Esophagus (tissue), 2 donors: Measurements from ENCODE around the gene NELFE. TPM values are rescaled to one million over a fixed set of nuclear protein-coding genes. Genes with fewer than 3 reads are reported as not detected.
"Not testable (repeated sequence)": the region's sequence is repeated elsewhere in the genome, so short reads cannot be mapped to it uniquely, and the experiment has no call there.

ENCODE experiments used
- H3K27ac ChIP-seq, 2 donors: one replicate each; pipeline ENCODE4 v1.5.1; 2013; ENCODE audit warnings: low read depth in 2 of 2, mild to moderate bottlenecking in 2 of 2, inconsistent platforms in 1 of 2, low read length in 1 of 2, moderate library complexity in 1 of 2
- H3K27me3 ChIP-seq, 2 donors: one replicate each; pipeline ENCODE4 v1.6.1; 2013; ENCODE audit warnings: low read length in 2 of 2, control low read depth in 1 of 2, mild to moderate bottlenecking in 1 of 2; ENCODE audit not compliant: insufficient read depth in 2 of 2, control insufficient read depth in 1 of 2
- H3K36me3 ChIP-seq, 2 donors: one replicate each; pipeline ENCODE4 v1.6.1; 2013; ENCODE audit warnings: low read length in 1 of 2; ENCODE audit not compliant: control insufficient read depth in 2 of 2, insufficient read depth in 2 of 2
- H3K4me1 ChIP-seq, 2 donors: one replicate each; pipeline ENCODE4 v1.6.1; 2013; ENCODE audit warnings: low read length in 1 of 2; ENCODE audit not compliant: control insufficient read depth in 2 of 2, insufficient read depth in 2 of 2
- H3K4me3 ChIP-seq, 2 donors: one replicate each; pipeline ENCODE4 v1.5.1; 2013; ENCODE audit warnings: low read length in 2 of 2, mild to moderate bottlenecking in 2 of 2, low read depth in 1 of 2, moderate library complexity in 1 of 2
- H3K9me3 ChIP-seq, 2 donors: one replicate each; pipeline ENCODE4 v1.6.1; 2013; ENCODE audit warnings: mild to moderate bottlenecking in 2 of 2, low read depth in 1 of 2, low read length in 1 of 2, moderate library complexity in 1 of 2; ENCODE audit not compliant: control insufficient read depth in 2 of 2, insufficient read depth in 1 of 2
- WGBS, 2 donors: extraction: QIAGEN DNeasy Blood & Tissue Kit; methylation state at CpG; one replicate each; pipeline ENCODE4 v1.1.7; 2013; 5-methylcytosine and 5-hydroxymethylcytosine counted together
- polyA plus RNA-seq, 2 donors: library from polyadenylated mRNA; stranded (reverse); fragments of 200-250 nt; gene quantifications; one replicate each; pipeline ENCODE4 v1.2.3, GENCODE V29; 2013
- donor health status: healthy with polysubstance abuse.
- donor health status: Bipolar disorder and iron deficiency.

Gene NELFE
- polyA plus RNA-seq, 2 donors: 30.2 to 49.3 TPM

DNA sequence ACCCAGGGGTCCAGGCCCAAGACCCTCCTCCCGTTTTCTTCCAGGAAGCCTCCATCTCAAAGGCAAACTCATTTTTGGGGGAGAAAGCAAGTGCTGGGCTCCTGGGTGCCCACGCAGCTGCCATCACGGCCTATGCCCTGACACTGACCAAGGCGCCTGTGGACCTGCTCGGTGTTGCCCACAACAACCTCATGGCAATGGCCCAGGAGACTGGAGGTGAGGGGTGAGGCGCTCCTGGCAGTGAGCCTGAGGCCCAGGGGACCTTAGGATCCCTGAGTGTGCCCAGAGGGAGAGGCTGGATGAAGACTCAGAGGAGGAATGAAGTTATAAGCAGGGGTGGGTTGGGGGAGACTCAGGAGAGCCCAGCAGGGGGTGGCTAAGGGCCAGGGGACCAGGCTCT, 37.6 kb upstream of the NELFE start:
- not testable (repeated sequence) for H3K9me3 ChIP-seq, H3K36me3 ChIP-seq, H3K4me1 ChIP-seq, H3K27ac ChIP-seq, H3K4me3 ChIP-seq, H3K27me3 ChIP-seq
- 92 to 94% methylated on average over 5 to 6 of the region's 6 CpGs for WGBS, 2 donors

DNA sequence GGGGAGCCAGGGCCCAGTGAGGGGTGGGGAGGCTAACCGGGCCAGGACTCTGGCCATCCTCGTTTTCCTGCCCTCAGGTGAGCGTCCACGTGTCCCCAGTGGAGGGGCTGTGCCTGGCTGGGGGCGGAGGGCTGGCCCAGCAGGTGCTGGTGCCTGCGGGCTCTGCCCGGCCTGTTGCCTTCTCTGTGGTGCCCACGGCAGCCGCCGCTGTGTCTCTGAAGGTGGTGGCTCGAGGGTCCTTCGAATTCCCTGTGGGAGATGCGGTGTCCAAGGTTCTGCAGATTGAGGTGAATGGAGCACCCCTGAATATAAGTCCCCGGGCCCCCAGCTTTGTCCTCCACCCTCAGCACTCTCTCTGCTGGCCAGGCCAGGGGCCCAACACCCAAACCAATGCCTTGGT, 35.6 kb upstream of the NELFE start:
- not testable (repeated sequence) for H3K9me3 ChIP-seq, H3K4me1 ChIP-seq, H3K4me3 ChIP-seq, H3K36me3 ChIP-seq, H3K27ac ChIP-seq, H3K27me3 ChIP-seq
- 97 to 98% methylated on average over 7 to 10 of the region's 14 CpGs for WGBS, 2 donors

DNA sequence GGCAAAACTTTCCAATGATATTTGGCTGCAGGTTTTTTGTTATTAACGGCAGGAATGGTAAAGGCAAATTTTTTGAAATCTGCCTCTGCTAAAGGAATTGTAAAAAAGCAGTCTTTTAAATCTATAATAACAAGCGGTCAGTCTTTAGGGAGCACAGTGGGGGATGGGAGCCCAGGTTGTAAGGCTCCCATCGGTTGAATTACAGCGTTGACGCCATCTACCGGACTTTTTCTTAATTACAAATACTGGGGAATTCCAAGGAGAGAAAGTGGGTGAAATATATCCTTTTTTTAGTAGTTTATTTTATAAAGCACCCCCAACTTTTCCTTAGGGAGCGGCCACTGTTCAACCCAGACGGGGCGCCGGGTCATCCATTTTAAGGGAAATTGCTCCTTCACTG, 30.6 kb upstream of the NELFE start:
- not testable (repeated sequence) for H3K9me3 ChIP-seq, H3K4me1 ChIP-seq, H3K27me3 ChIP-seq, H3K36me3 ChIP-seq, H3K4me3 ChIP-seq, H3K27ac ChIP-seq
- WGBS, 2 donors: no CpG with 5 or more reads among the region's 10 CpGs

DNA sequence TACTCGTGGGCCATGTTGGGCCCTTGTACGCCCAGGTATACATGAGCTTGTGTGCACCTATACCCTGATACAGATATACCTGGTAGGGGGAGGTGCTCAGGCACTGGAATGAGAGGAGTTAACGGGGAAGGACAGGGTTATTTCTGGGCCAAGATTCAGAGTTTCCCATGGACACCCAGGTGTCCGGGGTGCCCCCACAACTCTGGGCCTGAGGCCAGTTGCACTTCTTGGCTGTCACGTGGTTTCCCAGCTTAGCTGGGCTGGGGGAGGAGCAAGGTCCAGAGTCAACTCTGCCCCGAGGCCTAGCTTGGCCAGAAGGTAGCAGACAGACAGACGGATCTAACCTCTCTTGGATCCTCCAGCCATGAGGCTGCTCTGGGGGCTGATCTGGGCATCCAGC, 23.0 kb upstream of the NELFE start, which contains the start of gene C4A:
Gene C4A (plus strand): TSS at position 314 of the 400 bp plus-strand sequence. CDS start 51 bp downstream, at position 365.
- H3K9me3 ChIP-seq, H3K36me3 ChIP-seq, H3K4me3 ChIP-seq, H3K27me3 ChIP-seq, H3K4me1 ChIP-seq, H3K27ac ChIP-seq: not testable (repeated sequence)
- no CpG with 5 or more reads among the region's 7 CpGs for WGBS, 2 donors

DNA sequence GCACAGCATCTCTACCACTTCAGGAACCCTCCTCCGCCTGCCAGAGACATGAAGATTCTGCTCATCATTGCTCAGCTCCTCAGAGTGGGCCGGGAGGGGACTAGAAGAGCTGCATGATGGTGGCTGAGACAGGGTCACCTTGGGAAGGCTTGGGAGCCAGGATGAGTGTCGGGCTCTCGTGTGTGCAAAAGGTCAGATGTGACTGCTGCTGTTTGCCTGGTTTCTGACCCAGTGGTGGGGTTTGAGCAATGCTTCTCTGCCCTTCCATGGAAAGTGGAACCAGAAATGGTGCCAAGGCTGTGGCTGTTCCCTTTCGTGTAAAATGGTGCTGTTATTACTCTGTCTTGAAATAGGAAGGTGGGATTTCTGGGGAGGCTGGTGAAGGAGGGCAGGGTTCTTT, 22.2 kb upstream of the NELFE start:
- not testable (repeated sequence) for H3K9me3 ChIP-seq, H3K4me3 ChIP-seq, H3K4me1 ChIP-seq, H3K27me3 ChIP-seq, H3K27ac ChIP-seq, H3K36me3 ChIP-seq
- no CpG with 5 or more reads among the region's 5 CpGs for WGBS, 2 donors

DNA sequence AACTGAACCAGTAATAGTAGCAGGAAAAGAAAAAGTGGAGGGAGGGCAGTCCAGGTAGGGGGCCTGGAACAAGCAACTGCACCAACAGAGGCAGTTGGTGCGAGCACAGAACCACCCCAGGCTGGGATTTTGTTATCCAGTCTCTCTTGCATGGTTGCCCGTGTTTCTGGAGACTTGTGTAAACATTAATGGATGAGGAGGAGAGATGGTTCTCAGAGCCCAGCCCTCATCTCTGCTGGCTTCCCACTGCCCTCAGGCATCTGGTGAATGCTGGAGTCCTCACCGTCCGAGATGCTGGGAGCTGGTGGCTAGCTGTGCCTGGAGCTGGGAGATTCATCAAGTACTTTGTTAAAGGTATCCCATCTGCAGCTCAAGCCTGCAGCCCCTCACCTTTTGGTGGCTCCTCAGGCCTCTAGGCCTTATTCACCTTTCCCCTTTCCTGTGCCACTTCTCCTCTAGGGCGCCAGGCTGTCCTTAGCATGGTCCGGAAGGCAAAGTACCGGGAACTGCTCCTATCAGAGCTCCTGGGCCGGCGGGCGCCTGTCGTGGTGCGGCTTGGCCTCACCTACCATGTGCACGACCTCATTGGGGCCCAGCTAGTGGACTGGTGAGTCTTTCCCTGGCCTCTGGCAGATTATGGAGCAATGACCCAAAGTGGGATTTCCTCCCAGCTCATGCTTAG, 21.6 kb upstream of the NELFE start:
- H3K27ac ChIP-seq, H3K27me3 ChIP-seq: not testable (repeated sequence)

DNA sequence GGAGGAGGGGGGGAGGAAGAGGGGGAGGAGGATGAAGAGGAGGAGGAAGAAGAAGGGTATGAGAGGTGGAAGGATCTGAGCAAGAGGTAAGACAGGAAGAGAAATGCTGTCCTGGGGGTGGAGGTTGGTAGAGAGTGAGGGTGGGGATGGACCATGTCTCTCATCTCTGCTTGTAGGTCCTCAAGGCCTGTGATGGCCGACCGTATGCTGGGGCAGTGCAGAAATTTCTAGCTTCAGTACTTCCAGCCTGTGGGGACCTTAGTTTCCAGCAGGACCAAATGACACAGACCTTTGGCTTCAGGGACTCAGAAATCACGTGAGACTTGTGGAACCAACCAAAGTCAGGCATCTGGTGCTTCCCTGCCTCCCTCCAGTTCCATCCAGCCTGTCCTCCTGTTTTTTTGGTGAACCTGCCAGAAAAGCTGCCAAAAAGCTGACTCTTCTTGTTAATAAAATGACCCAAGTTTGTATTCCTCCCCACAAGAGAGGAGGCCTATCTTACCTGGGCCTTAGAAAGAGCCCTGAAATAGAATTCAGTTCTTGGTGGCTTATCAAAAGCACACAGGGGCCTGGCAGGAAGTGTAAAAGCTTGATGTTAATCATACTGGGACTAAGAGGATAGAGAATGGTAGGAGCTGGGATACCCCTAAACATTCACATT, 20.6 kb upstream of the NELFE start:
- Histone ChIP-seq H3K36me3 (peaks cover 0 to 7% of the 10 kb centered on the region in 2 donors), H3K27ac (no peak overlapping the region), H3K4me3 (no peak overlapping the region), H3K9me3 (no peaks in the 10 kb centered on the region), H3K27me3 (no peaks in the 10 kb centered on the region), H3K4me1 (no peaks in the 10 kb centered on the region)
- WGBS, 2 donors: 90 to 92% methylated on average over 3 of the region's 3 CpGs

More for the DNA sequence above, 21.6 kb upstream of the NELFE start:
- H3K9me3 ChIP-seq, H3K4me3 ChIP-seq, H3K4me1 ChIP-seq, H3K36me3 ChIP-seq: not testable (repeated sequence)
- WGBS, 2 donors: 92 to 94% methylated on average over 13 of the region's 13 CpGs

DNA sequence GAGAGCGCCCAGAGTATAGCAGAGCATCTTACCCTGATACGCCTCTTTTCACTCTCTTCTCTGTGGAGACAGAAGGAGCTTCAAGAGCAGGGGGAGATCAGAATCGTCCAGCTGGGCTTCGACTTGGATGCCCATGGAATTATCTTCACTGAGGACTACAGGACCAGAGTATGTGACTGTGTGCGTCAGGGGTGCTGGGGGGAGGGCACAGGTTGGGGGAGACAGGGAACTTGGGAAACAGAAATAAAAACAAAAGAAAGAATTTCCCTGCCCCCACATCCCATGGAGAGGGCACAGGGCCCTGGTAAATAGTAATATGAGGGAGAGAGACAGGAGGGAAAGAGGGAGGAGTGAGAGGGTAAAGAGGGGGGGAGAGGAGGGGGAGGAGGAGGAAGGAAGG, 20.1 kb upstream of the NELFE start:
- peaks cover 0 to 7% of the 10 kb centered on the region in 2 donors for H3K36me3 ChIP-seq
- 84 to 92% methylated on average over 5 of the region's 5 CpGs for WGBS, 2 donors

DNA sequence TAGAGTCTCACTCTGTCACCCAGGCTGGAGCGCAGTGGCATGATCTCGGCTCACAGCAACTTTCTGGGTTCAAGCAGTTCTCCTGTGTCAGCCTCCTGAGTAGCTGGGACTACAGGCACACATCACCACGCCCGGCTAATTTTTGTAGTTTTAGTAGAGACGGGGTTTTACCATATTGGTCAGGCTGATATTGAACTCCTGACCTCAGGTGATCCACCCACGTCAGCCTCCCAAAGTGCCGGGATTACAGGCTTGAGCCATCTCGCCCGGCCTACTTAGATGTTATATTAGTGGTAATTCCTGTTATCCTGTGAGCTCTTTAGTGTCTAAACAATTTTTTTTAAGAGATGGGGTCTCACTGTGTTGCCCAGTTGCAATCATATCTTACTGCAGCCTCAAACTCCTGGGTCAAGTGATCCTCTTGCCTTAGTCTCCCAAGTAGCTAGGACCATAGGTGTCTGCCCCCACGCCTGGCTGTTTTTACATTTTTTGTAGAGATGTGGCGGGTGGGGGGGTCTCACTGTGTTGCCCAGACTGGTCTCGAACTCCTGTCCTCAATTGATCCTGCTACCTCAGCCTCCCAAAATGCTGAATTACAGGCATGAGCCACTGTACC, 19.2 kb upstream of the NELFE start:
- Histone ChIP-seq H3K4me3 (no peak overlapping the region), H3K27me3 (no peaks in the 10 kb centered on the region), H3K4me1 (peaks cover 0 to 1% of the 10 kb centered on the region in 2 donors), H3K9me3 (no peaks in the 10 kb centered on the region), H3K36me3 (peaks cover 0 to 7% of the 10 kb centered on the region in 2 donors), H3K27ac (no peak overlapping the region)
- WGBS, 2 donors: 95% methylated on average over 12 of the region's 12 CpGs

More for the DNA sequence above, 20.1 kb upstream of the NELFE start:
- H3K4me1 ChIP-seq: no peaks in the 10 kb centered on the region
- no peaks in the 10 kb centered on the region for H3K27me3 ChIP-seq
- no peak overlapping the region for H3K4me3 ChIP-seq
- H3K9me3 ChIP-seq: no peaks in the 10 kb centered on the region
- no peak overlapping the region for H3K27ac ChIP-seq

DNA sequence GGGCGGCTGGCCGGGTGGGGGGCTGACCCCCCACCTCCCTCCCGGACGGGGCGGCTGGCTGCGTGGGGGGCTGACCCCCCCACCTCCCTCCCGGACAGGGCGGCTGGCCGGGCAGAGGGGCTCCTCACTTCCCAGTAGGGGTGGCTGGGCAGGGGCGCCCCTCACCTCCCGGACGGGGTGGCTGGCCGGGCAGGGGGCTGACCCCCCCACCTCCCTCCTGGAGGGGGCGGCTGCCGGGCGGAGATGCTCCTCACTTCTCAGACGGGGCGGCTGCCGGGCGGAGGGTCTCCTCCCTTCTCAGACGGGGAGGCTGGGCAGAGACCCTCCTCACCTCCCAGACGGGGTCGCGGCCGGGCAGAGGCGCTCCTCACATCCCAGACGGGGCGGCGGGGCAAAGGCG, 17.3 kb upstream of the NELFE start:
- H3K4me3 ChIP-seq, H3K36me3 ChIP-seq, H3K9me3 ChIP-seq, H3K27ac ChIP-seq, H3K4me1 ChIP-seq, H3K27me3 ChIP-seq: not testable (repeated sequence)
- 96% methylated on average over 16 to 30 of the region's 30 CpGs for WGBS, 2 donors
